Measurements from ENCODE around the gene KLHL3.

KLHL3 gene

DNA sequence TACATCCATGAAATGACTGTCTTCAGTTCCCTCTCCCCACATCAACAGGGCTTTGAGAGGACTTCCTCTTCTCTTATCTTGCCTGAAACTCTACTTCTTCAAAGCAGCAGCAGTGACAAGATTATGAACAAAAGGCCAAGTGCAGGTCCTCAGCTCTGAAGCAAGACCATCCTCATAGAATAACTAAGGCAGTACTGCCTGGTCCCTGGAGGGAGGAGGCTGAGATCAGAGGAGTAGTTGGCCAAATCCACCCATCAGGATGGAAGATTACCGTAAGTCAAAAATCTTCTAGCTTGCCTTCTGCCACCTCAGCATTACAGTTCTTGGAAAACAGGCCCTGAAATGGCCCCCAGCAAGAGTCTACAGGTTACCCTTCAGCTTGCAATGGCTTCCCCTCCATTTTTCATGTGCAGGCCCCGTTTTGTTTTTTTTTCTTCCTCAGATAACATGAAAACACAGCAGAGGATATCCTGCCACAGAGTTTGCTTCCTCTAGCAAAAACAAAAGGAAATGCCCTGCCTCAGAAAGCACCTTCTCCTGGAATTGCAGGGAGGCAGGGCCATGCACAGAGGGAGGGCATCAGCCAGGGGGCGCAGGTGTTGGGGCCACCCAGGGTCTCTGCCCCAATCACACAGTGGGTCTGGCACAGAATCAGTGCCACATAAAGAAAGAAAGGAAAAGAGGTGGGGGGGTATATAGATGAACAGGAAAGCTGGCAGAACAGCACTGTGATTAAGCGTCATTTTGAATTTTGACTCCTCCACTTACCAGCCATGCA, 40.0 kb downstream of the KLHL3 start:
- no peak overlapping the region for H3K4me3 ChIP-seq
- no peak overlapping the region for H3K27ac ChIP-seq
- H3K9ac ChIP-seq (ENCODE audit: insufficient read length): no peak overlapping the region
- no peaks in the 10 kb centered on the region for H3K9me3 ChIP-seq (ENCODE audit: low read depth, low read length)
- no peaks in the 10 kb centered on the region for H3K36me3 ChIP-seq (ENCODE audit: insufficient read depth, low read length)
- no peak for DNase-seq (ENCODE audit: low read depth, low spot score)
- no peak for TF ChIP-seq POLR2AphosphoS5 (IDR thresholded peaks at IDR 0.05; ENCODE audit: borderline replicate concordance, low read depth, low read length)
- TF ChIP-seq EZH2 (IDR thresholded peaks at IDR 0.05): no peak
- no peak for TF ChIP-seq FOXP2 (optimal IDR thresholded peaks at IDR 0.05; ENCODE audit: control extremely low read depth, extremely low read length, insufficient read depth)

DNA sequence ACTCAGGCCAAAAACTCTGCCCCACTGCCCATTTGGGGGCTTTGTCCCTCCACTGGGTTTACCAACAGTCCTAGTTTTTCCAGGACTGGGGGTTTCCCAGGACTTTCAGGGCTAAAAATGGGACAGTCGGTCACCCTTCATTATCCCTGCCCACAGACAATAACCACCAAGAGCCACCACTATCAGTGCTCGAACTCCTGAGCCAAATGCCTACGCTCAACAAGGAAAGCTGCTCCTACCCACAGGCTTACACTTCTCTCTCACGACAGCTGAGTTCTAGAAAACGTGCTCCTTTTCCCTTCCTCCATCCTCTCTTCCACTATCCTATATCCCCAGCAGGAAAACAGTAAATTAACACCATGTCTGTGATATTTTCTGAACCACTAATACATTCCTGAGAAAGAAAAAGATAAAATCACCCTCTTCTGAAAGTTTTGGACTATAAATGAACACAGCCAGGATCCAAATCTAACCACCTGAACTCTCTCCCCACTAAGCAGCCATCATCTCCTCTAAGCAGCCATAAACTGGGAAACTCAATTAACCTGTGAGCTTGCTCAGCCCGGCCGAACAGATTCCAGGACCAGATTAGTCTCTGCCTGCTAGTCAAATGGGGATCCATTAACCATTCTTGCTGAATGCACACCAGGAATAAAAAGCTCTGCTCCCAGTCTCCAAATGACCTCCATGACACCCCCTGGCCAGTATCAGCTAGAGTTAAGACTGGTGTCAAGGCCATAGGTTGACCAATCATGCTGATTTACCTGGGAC, 41.8 kb downstream of the KLHL3 start:
- H3K9ac ChIP-seq (ENCODE audit: insufficient read length): no peak overlapping the region
- H3K9me3 ChIP-seq (ENCODE audit: low read depth, low read length): no peaks in the 10 kb centered on the region
- TF ChIP-seq POLR2AphosphoS5 (IDR thresholded peaks at IDR 0.05; ENCODE audit: borderline replicate concordance, low read depth, low read length) (no peak), EZH2 (IDR thresholded peaks at IDR 0.05) (no peak), FOXP2 (optimal IDR thresholded peaks at IDR 0.05; ENCODE audit: control extremely low read depth, extremely low read length, insufficient read depth) (no peak)
- H3K36me3 ChIP-seq (ENCODE audit: insufficient read depth, low read length): no peaks in the 10 kb centered on the region
- no peak overlapping the region for H3K4me3 ChIP-seq
- DNase-seq (ENCODE audit: low read depth, low spot score): no peak
- no peak overlapping the region for H3K27ac ChIP-seq

DNA sequence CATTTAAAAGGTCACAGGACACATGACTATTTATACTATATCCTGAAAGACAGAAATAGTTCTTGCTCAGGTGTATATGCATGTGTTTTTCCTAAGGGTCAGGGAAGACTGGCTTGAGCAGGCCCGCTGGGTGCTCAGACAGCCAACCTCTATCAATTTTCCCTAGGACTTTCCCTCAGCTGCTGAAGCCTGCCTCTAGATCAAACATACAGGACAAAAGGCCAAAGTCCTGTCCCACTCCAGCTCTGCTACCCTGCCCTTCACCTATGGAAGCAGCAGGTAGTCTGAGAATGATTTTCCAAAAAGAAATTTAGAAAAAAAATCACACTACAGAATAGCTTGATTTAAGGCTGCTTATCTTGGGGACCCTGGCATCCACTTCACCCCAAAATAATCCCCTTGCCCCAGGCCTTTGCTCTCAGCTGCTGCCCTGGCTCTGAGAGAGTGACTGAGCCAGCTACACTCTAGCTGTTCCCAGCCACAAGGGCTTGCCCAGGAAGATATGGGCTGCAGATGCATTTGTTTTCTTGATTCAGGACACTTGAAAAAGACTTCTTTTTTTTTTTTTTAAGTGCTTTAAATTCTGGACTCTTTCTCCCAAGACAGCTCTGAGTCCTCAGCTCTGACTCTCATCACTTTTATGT, 42.5 kb downstream of the KLHL3 start:
- H3K9me3 ChIP-seq (ENCODE audit: low read depth, low read length): no peaks in the 10 kb centered on the region

DNA sequence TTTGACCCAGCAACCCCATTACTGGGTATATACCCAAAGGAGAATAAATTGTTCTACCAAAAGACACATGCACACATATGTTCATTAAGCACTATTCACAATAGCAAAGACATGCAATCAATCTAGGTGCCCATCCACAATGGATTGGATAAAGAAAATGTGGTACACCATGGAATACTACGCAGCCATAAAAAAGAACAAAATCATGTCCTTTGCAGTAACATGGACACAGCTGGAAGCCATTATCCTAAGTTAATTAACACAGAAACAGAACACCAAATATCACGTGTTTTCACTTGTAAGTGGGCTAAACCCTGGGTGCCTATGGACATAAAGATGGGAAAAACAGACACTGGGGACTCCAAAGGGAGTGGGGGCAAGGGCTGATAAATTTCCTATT, 46.6 kb downstream of the KLHL3 start:
- H3K9ac ChIP-seq (ENCODE audit: insufficient read length): no peak overlapping the region
- no peak overlapping the region for H3K4me3 ChIP-seq
- no peaks in the 10 kb centered on the region for H3K36me3 ChIP-seq (ENCODE audit: insufficient read depth, low read length)
- no peak for DNase-seq (ENCODE audit: low read depth, low spot score)
- TF ChIP-seq FOXP2 (optimal IDR thresholded peaks at IDR 0.05; ENCODE audit: control extremely low read depth, extremely low read length, insufficient read depth) (no peak), EZH2 (IDR thresholded peaks at IDR 0.05) (no peak), POLR2AphosphoS5 (IDR thresholded peaks at IDR 0.05; ENCODE audit: borderline replicate concordance, low read depth, low read length) (no peak)
- no peak overlapping the region for H3K27ac ChIP-seq
- H3K9me3 ChIP-seq (ENCODE audit: low read depth, low read length): no peaks in the 10 kb centered on the region

More for the DNA sequence above, 42.5 kb downstream of the KLHL3 start:
- Histone ChIP-seq H3K36me3 (ENCODE audit: insufficient read depth, low read length) (no peaks in the 10 kb centered on the region), H3K9ac (ENCODE audit: insufficient read length) (no peak overlapping the region), H3K27ac (no peak overlapping the region), H3K4me3 (no peak overlapping the region)
- no peak for TF ChIP-seq FOXP2 (optimal IDR thresholded peaks at IDR 0.05; ENCODE audit: control extremely low read depth, extremely low read length, insufficient read depth)
- no peak for TF ChIP-seq POLR2AphosphoS5 (IDR thresholded peaks at IDR 0.05; ENCODE audit: borderline replicate concordance, low read depth, low read length)
- TF ChIP-seq EZH2 (IDR thresholded peaks at IDR 0.05): no peak
- no peak for DNase-seq (ENCODE audit: low read depth, low spot score)

- no peak overlapping the region for H3K27ac ChIP-seq
- DNase-seq (ENCODE audit: low read depth, low spot score): no peak
- no peak for TF ChIP-seq POLR2AphosphoS5 (IDR thresholded peaks at IDR 0.05; ENCODE audit: borderline replicate concordance, low read depth, low read length)
- TF ChIP-seq FOXP2 (optimal IDR thresholded peaks at IDR 0.05; ENCODE audit: control extremely low read depth, extremely low read length, insufficient read depth): no peak
- no peak for TF ChIP-seq EZH2 (IDR thresholded peaks at IDR 0.05)
- H3K9me3 ChIP-seq (ENCODE audit: low read depth, low read length): no peaks in the 10 kb centered on the region
- no peak overlapping the region for H3K4me3 ChIP-seq
- H3K36me3 ChIP-seq (ENCODE audit: insufficient read depth, low read length): no peaks in the 10 kb centered on the region
- no peak overlapping the region for H3K9ac ChIP-seq (ENCODE audit: insufficient read length)
These were observed 47.6 kb downstream of the KLHL3 start for GRCh38 chr5:137688210-137688840.

- no peaks in the 10 kb centered on the region for H3K36me3 ChIP-seq (ENCODE audit: insufficient read depth, low read length)
- no peak overlapping the region for H3K4me3 ChIP-seq
- no peak overlapping the region for H3K27ac ChIP-seq
- no peaks in the 10 kb centered on the region for H3K9me3 ChIP-seq (ENCODE audit: low read depth, low read length)
- no peak for DNase-seq (ENCODE audit: low read depth, low spot score)
- H3K9ac ChIP-seq (ENCODE audit: insufficient read length): no peak overlapping the region
- TF ChIP-seq FOXP2 (optimal IDR thresholded peaks at IDR 0.05; ENCODE audit: control extremely low read depth, extremely low read length, insufficient read depth): no peak
- no peak for TF ChIP-seq EZH2 (IDR thresholded peaks at IDR 0.05)
- no peak for TF ChIP-seq POLR2AphosphoS5 (IDR thresholded peaks at IDR 0.05; ENCODE audit: borderline replicate concordance, low read depth, low read length)
These were observed 51.1 kb downstream of the KLHL3 start for GRCh38 chr5:137684761-137685160.

- Histone ChIP-seq H3K9ac (ENCODE audit: insufficient read length) (no peak overlapping the region), H3K27ac (no peak overlapping the region), H3K36me3 (ENCODE audit: insufficient read depth, low read length) (no peaks in the 10 kb centered on the region), H3K9me3 (ENCODE audit: low read depth, low read length) (no peaks in the 10 kb centered on the region), H3K4me3 (no peak overlapping the region)
- TF ChIP-seq EZH2 (IDR thresholded peaks at IDR 0.05): no peak
- TF ChIP-seq FOXP2 (optimal IDR thresholded peaks at IDR 0.05; ENCODE audit: control extremely low read depth, extremely low read length, insufficient read depth): no peak
- no peak for TF ChIP-seq POLR2AphosphoS5 (IDR thresholded peaks at IDR 0.05; ENCODE audit: borderline replicate concordance, low read depth, low read length)
- DNase-seq (ENCODE audit: low read depth, low spot score): no peak
These were observed 54.7 kb downstream of the KLHL3 start for GRCh38 chr5:137681191-137681590.

GRCh38 chr5:137679910-137680309, 56.0 kb downstream of the KLHL3 start:
- Histone ChIP-seq H3K9ac (ENCODE audit: insufficient read length) (no peak overlapping the region), H3K9me3 (ENCODE audit: low read depth, low read length) (no peaks in the 10 kb centered on the region), H3K36me3 (ENCODE audit: insufficient read depth, low read length) (no peaks in the 10 kb centered on the region), H3K27ac (no peak overlapping the region), H3K4me3 (no peak overlapping the region)
- DNase-seq (ENCODE audit: low read depth, low spot score): no peak
- TF ChIP-seq FOXP2 (optimal IDR thresholded peaks at IDR 0.05; ENCODE audit: control extremely low read depth, extremely low read length, insufficient read depth): no peak
- TF ChIP-seq POLR2AphosphoS5 (IDR thresholded peaks at IDR 0.05; ENCODE audit: borderline replicate concordance, low read depth, low read length): no peak
- no peak for TF ChIP-seq EZH2 (IDR thresholded peaks at IDR 0.05)
